ENCODE data around the gene SESN1. TPM values are rescaled to one million over a fixed set of nuclear protein-coding genes. Genes with fewer than 3 reads are reported as not detected.

SESN1 gene
- polyA plus RNA-seq, 1 donor (not counting 4 experiments of a cell fraction or from before 2014, with no cell fraction given) = 21.4 TPM

DNA sequence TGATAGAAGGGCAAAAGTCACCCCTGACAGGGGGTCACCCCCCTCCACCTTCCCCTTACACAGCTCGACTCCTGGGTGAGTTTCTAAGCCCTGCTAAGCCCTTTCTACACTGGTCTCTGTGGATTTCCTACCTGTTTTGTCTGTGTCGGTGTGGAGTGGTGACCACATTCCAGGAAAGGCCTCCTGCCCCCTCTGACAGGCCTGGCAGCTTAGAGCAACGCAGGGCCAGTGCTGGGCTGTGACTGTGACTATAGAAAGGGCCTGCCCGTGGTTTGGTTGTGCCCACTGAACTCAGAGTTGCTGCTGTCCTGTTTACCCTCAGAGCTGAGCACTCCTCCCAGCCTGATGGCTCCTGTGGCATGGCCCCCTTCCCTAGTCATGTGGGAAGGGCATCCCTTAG lies 137.4 kb downstream of the SESN1 start:
- dilution Hi-C loops (cut with MboI; ENCODE audit: extremely low pct_ligation_motif_present, low sequenced_read_pairs) = no loop called here
- TF ChIP-seq EZH2 (IDR thresholded peaks at IDR 0.05; ENCODE audit: low read length) = no peak
- TF ChIP-seq, protein P1, sequence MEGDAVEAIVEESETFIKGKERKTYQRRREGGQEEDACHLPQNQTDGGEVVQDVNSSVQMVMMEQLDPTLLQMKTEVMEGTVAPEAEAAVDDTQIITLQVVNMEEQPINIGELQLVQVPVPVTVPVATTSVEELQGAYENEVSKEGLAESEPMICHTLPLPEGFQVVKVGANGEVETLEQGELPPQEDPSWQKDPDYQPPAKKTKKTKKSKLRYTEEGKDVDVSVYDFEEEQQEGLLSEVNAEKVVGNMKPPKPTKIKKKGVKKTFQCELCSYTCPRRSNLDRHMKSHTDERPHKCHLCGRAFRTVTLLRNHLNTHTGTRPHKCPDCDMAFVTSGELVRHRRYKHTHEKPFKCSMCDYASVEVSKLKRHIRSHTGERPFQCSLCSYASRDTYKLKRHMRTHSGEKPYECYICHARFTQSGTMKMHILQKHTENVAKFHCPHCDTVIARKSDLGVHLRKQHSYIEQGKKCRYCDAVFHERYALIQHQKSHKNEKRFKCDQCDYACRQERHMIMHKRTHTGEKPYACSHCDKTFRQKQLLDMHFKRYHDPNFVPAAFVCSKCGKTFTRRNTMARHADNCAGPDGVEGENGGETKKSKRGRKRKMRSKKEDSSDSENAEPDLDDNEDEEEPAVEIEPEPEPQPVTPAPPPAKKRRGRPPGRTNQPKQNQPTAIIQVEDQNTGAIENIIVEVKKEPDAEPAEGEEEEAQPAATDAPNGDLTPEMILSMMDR (optimal IDR thresholded peaks at IDR 0.05 in 1 of 3, IDR thresholded peaks at IDR 0.05 in 1 of 3, conservative IDR thresholded peaks at IDR 0.05 in 1 of 3; ENCODE audit: extremely low read depth in 1 of 3, insufficient read depth in 2 of 3, low read length in 3 of 3) = no peak
- no peak for DNase-seq (ENCODE audit: low read depth, low spot score)

GRCh38 chr6:108955329-108955949 lies 139.2 kb downstream of the SESN1 start:
- Histone ChIP-seq H3K27ac (ENCODE audit: control insufficient read depth, insufficient read depth, low read length) (no peak overlapping the region), H3K79me2 (ENCODE audit: control insufficient read depth, insufficient read depth, low read length) (no peaks in the 10 kb centered on the region), H3K4me2 (ENCODE audit: control insufficient read depth, extremely low read depth, insufficient read depth, low read depth, low read length) (no peak overlapping the region), H4K20me1 (ENCODE audit: control insufficient read depth, extremely low read depth, insufficient read depth, low read length) (no peaks in the 10 kb centered on the region), H3K4me3 (ENCODE audit: control insufficient read depth in 2 of 3, extremely low read depth in 1 of 3, insufficient read depth in 2 of 3, low read depth in 1 of 3, low read length in 3 of 3) (no peak overlapping the region), H3K4me1 (ENCODE audit: control insufficient read depth, extremely low read depth, insufficient read depth, low read length) (peaks cover 15% of the 10 kb centered on the region), H3K9me1 (ENCODE audit: control insufficient read depth, extremely low read depth, insufficient read depth, low read length) (no peaks in the 10 kb centered on the region), H2AFZ (ENCODE audit: control insufficient read depth, low read length) (no peak overlapping the region), H3K9me3 (ENCODE audit: control insufficient read depth, low read depth, low read length) (no peaks in the 10 kb centered on the region), H3K27me3 (ENCODE audit: control insufficient read depth, extremely low read depth, insufficient read depth, low read length) (no peaks in the 10 kb centered on the region), H3K36me3 (ENCODE audit: control insufficient read depth in 2 of 2, extremely low read depth in 1 of 2, insufficient read depth in 2 of 2, low read length in 2 of 2) (no peaks in the 10 kb centered on the region), H3K9ac (ENCODE audit: control insufficient read depth, extremely low read depth, insufficient read depth, low read length) (no peak overlapping the region)
- no peak for DNase-seq (ENCODE audit: low read depth, low spot score)
- no peak for TF ChIP-seq EZH2 (IDR thresholded peaks at IDR 0.05; ENCODE audit: low read length)
- TF ChIP-seq, protein P1 (optimal IDR thresholded peaks at IDR 0.05 in 1 of 3, IDR thresholded peaks at IDR 0.05 in 1 of 3, conservative IDR thresholded peaks at IDR 0.05 in 1 of 3; ENCODE audit: extremely low read depth in 1 of 3, insufficient read depth in 2 of 3, low read length in 3 of 3) = no peak
- FAIRE-seq = no peak
- dilution Hi-C loops (cut with MboI; ENCODE audit: extremely low pct_ligation_motif_present, low sequenced_read_pairs) = no loop called here

More for the DNA sequence above, 137.4 kb downstream of the SESN1 start:
- Histone ChIP-seq H3K27ac (ENCODE audit: control insufficient read depth, insufficient read depth, low read length) (no peak overlapping the region), H3K9me1 (ENCODE audit: control insufficient read depth, extremely low read depth, insufficient read depth, low read length) (no peaks in the 10 kb centered on the region), H3K4me3 (ENCODE audit: control insufficient read depth in 2 of 3, extremely low read depth in 1 of 3, insufficient read depth in 2 of 3, low read depth in 1 of 3, low read length in 3 of 3) (no peak overlapping the region), H3K9ac (ENCODE audit: control insufficient read depth, extremely low read depth, insufficient read depth, low read length) (no peak overlapping the region), H3K36me3 (ENCODE audit: control insufficient read depth in 2 of 2, extremely low read depth in 1 of 2, insufficient read depth in 2 of 2, low read length in 2 of 2) (no peaks in the 10 kb centered on the region), H3K79me2 (ENCODE audit: control insufficient read depth, insufficient read depth, low read length) (no peaks in the 10 kb centered on the region), H4K20me1 (ENCODE audit: control insufficient read depth, extremely low read depth, insufficient read depth, low read length) (no peaks in the 10 kb centered on the region), H3K27me3 (ENCODE audit: control insufficient read depth, extremely low read depth, insufficient read depth, low read length) (no peaks in the 10 kb centered on the region), H3K9me3 (ENCODE audit: control insufficient read depth, low read depth, low read length) (no peaks in the 10 kb centered on the region), H2AFZ (ENCODE audit: control insufficient read depth, low read length) (no peak overlapping the region), H3K4me2 (ENCODE audit: control insufficient read depth, extremely low read depth, insufficient read depth, low read depth, low read length) (no peak overlapping the region), H3K4me1 (ENCODE audit: control insufficient read depth, extremely low read depth, insufficient read depth, low read length) (peaks cover 2% of the 10 kb centered on the region)
- no peak for FAIRE-seq

All from keratinocyte (primary cell).